ENCODE results near the gene CDKAL1. TPM values are rescaled to one million over a fixed set of nuclear protein-coding genes. Genes with fewer than 3 reads are reported as not detected.

The CDKAL1 gene
- total and polyA plus RNA-seq, 10 of the 15 experiments (the other 5 are each of a cell fraction or from before 2014, with no cell fraction given), result 10.7 to 26.9 (median 17.3) TPM

DNA sequence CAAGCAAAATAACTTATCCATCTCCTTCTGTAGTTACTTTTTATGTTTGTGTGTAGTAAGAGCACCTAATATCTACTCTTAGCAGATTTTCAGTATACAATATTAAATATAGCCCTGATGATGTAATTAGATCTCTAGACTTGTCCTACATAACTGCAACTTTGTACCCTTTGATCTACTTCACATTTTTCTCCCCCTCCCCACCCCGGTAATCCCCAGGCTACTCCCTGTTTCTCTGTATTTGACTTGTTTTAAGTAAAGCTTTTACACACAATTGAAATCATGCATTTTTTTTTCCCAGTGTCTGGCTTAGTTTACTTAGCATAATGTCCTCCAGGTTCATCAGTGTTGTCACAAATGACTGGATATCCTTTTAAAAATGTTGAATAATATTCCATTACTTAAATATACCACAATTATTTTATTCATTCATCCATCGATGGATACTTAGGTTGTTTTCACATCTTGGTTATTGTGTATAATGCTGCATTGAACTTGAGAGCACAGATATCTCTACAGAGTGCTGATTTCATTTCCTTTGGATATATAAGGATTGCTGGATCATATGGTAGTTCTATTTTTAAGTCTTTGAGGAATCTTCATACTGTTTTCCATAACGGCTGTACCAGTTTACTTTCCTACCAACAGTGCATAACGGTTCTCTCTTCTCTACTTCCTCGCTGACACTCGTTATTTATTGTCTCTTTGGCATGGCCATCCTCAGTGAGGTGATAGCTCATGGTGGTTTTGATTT is 212.7 kb downstream of the CDKAL1 start:
- SMC1A ChIA-PET (ENCODE audit: uncharacterized antibody, unreplicated experiment), result interaction anchor here (0.5 to 1.6 kb wide), 7 partner anchors 10 to 240 kb away, joined by 3 to 6 read pairs (median 3); no protein-coding TSS in a partner anchor
- RAD21 ChIA-PET (ENCODE audit: unreplicated experiment), result no interaction called here
- BruUV-seq (replicated peaks), result no TSS peak
- no peaks in the 10 kb centered on the region for H3K79me2 ChIP-seq (ENCODE audit: control insufficient read depth, insufficient read depth, low read length)
- POLR2A ChIA-PET, result no interaction called here
- ATAC-seq, result peak; percentile 76
- no peaks in the 10 kb centered on the region; a peak in 1 of 4 replicates for H3K36me3 ChIP-seq (ENCODE audit: control insufficient read depth in 2 of 2, insufficient read depth in 2 of 2, low read length in 1 of 2)
- no peak overlapping the region for H3K27ac ChIP-seq (ENCODE audit: control insufficient read depth, insufficient read depth)
- no peaks in the 10 kb centered on the region for H3K27me3 ChIP-seq (replicated peaks in 1 of 2; ENCODE audit: control insufficient read depth in 2 of 2, insufficient read depth in 2 of 2, low read length in 1 of 2)
- no peak for FAIRE-seq
- WGBS (ENCODE audit: insufficient coverage, insufficient replicate concordance, low lambda C conversion rate, missing lambda C conversion rate), result 37% methylated on average over 6 of the region's 6 CpGs
- H4K20me1 ChIP-seq (ENCODE audit: control insufficient read depth, insufficient read depth), result no peaks in the 10 kb centered on the region
- H3K9me3 ChIP-seq (replicated peaks; ENCODE audit: control insufficient read depth, insufficient read depth, low read length), result no peaks in the 10 kb centered on the region
- H3K9ac ChIP-seq (ENCODE audit: control insufficient read depth, insufficient read depth, low read length), result no peak overlapping the region
- H3K4me1 ChIP-seq (ENCODE audit: control insufficient read depth, insufficient read depth, low read length), result no peaks in the 10 kb centered on the region
- 0 out of 2 replicates have a peak, but pooled peaks have one; percentile 18 for TF ChIP-seq NFIC (IDR thresholded peaks at IDR 0.05; ENCODE audit: low read depth, low read length)
- no peak for TF ChIP-seq CBFB (IDR thresholded peaks at IDR 0.05; ENCODE audit: low read depth)
- no peak for TF ChIP-seq HDAC6 (IDR thresholded peaks at IDR 0.05; ENCODE audit: unreplicated experiment)
- no peak for TF ChIP-seq SREBF1 (IDR thresholded peaks at IDR 0.05; ENCODE audit: low read length)
- TF ChIP-seq, protein P1, sequence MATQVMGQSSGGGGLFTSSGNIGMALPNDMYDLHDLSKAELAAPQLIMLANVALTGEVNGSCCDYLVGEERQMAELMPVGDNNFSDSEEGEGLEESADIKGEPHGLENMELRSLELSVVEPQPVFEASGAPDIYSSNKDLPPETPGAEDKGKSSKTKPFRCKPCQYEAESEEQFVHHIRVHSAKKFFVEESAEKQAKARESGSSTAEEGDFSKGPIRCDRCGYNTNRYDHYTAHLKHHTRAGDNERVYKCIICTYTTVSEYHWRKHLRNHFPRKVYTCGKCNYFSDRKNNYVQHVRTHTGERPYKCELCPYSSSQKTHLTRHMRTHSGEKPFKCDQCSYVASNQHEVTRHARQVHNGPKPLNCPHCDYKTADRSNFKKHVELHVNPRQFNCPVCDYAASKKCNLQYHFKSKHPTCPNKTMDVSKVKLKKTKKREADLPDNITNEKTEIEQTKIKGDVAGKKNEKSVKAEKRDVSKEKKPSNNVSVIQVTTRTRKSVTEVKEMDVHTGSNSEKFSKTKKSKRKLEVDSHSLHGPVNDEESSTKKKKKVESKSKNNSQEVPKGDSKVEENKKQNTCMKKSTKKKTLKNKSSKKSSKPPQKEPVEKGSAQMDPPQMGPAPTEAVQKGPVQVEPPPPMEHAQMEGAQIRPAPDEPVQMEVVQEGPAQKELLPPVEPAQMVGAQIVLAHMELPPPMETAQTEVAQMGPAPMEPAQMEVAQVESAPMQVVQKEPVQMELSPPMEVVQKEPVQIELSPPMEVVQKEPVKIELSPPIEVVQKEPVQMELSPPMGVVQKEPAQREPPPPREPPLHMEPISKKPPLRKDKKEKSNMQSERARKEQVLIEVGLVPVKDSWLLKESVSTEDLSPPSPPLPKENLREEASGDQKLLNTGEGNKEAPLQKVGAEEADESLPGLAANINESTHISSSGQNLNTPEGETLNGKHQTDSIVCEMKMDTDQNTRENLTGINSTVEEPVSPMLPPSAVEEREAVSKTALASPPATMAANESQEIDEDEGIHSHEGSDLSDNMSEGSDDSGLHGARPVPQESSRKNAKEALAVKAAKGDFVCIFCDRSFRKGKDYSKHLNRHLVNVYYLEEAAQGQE (IDR thresholded peaks at IDR 0.05; ENCODE audit: low read depth, low read length), result no peak
- peak; percentile 58 for TF ChIP-seq JUNB (IDR thresholded peaks at IDR 0.05)
- TF ChIP-seq ATF7 (IDR thresholded peaks at IDR 0.05; ENCODE audit: low read depth), result peak; percentile 62
- TF ChIP-seq RUNX3 (IDR thresholded peaks at IDR 0.05; ENCODE audit: low read length), result peak; percentile 17; the same call in 1 of the 2 replicates
- TF ChIP-seq, protein P2, sequence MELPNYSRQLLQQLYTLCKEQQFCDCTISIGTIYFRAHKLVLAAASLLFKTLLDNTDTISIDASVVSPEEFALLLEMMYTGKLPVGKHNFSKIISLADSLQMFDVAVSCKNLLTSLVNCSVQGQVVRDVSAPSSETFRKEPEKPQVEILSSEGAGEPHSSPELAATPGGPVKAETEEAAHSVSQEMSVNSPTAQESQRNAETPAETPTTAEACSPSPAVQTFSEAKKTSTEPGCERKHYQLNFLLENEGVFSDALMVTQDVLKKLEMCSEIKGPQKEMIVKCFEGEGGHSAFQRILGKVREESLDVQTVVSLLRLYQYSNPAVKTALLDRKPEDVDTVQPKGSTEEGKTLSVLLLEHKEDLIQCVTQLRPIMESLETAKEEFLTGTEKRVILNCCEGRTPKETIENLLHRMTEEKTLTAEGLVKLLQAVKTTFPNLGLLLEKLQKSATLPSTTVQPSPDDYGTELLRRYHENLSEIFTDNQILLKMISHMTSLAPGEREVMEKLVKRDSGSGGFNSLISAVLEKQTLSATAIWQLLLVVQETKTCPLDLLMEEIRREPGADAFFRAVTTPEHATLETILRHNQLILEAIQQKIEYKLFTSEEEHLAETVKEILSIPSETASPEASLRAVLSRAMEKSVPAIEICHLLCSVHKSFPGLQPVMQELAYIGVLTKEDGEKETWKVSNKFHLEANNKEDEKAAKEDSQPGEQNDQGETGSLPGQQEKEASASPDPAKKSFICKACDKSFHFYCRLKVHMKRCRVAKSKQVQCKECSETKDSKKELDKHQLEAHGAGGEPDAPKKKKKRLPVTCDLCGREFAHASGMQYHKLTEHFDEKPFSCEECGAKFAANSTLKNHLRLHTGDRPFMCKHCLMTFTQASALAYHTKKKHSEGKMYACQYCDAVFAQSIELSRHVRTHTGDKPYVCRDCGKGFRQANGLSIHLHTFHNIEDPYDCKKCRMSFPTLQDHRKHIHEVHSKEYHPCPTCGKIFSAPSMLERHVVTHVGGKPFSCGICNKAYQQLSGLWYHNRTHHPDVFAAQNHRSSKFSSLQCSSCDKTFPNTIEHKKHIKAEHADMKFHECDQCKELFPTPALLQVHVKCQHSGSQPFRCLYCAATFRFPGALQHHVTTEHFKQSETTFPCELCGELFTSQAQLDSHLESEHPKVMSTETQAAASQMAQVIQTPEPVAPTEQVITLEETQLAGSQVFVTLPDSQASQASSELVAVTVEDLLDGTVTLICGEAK (IDR thresholded peaks at IDR 0.05; ENCODE audit: borderline replicate concordance), result peak; percentile 79
- TF ChIP-seq MEF2A (IDR thresholded peaks at IDR 0.05; ENCODE audit: insufficient read depth, low read depth, low read length), result 0 out of 2 replicates have a peak, but pooled peaks have one; percentile 21
- TF ChIP-seq, protein P3, sequence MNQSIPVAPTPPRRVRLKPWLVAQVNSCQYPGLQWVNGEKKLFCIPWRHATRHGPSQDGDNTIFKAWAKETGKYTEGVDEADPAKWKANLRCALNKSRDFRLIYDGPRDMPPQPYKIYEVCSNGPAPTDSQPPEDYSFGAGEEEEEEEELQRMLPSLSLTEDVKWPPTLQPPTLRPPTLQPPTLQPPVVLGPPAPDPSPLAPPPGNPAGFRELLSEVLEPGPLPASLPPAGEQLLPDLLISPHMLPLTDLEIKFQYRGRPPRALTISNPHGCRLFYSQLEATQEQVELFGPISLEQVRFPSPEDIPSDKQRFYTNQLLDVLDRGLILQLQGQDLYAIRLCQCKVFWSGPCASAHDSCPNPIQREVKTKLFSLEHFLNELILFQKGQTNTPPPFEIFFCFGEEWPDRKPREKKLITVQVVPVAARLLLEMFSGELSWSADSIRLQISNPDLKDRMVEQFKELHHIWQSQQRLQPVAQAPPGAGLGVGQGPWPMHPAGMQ (IDR thresholded peaks at IDR 0.05; ENCODE audit: borderline replicate concordance), result no peak
- peak; percentile 90 for TF ChIP-seq TCF7 (IDR thresholded peaks at IDR 0.05; ENCODE audit: borderline replicate concordance)
- TF ChIP-seq CREM (IDR thresholded peaks at IDR 0.05; ENCODE audit: low read depth), result peak; percentile 35; the same call in 1 of the 2 replicates
- intact Hi-C loops (cut with micrococcal nuclease; ENCODE audit: unreplicated experiment) (no loop called here), in situ Hi-C loops (cut with MboI) (no loop called here)
- H2AFZ ChIP-seq (ENCODE audit: control insufficient read depth, low read depth, low read length), result no peak overlapping the region
- DNase-seq (ENCODE audit: low read depth, low spot score), result no peak
- no peak overlapping the region for H3K4me2 ChIP-seq (ENCODE audit: control insufficient read depth, insufficient read depth)
- H3K4me3 ChIP-seq, result no peak overlapping the region
- CTCF ChIA-PET, result no interaction called here
